Measurements from ENCODE around the gene OR4E1.

- TF ChIP-seq POLR2AphosphoS5 (IDR thresholded peaks at IDR 0.05) (no peak), EP300 (IDR thresholded peaks at IDR 0.05) (no peak), CTCF (IDR thresholded peaks at IDR 0.05) (no peak), POLR2A (IDR thresholded peaks at IDR 0.05; ENCODE audit: low read depth) (no peak)
Observed at GRCh38 chr14:21675566-21675965, 1.9 kb upstream of the OR4E1 start.
